GM18517 (cell line): ENCODE measurements around the gene FIBP.
"Not testable (repeated sequence)": the region's sequence is repeated elsewhere in the genome, so short reads cannot be mapped to it uniquely, and the experiment has no call there.

Experiments used
- ATAC-seq: cut with Tn5 transposase; IDR thresholded peaks from one replicate; pipeline ENCODE4 v1.9.1; 2021; ENCODE audit warnings: mild to moderate bottlenecking, moderate library complexity; ENCODE audit not compliant: unreplicated experiment

FIBP gene

GRCh38 chr11:65915101-65915820 lies 27.0 kb upstream of the FIBP start:
- no peak for ATAC-seq

GRCh38 chr11:65912845-65913244 lies 24.6 kb upstream of the FIBP start:
- no peak for ATAC-seq

- no peak for ATAC-seq
Observed at GRCh38 chr11:65911682-65912568, 23.7 kb upstream of the FIBP start.

GRCh38 chr11:65907878-65908277 lies 19.6 kb upstream of the FIBP start:
- no peak for ATAC-seq

DNA sequence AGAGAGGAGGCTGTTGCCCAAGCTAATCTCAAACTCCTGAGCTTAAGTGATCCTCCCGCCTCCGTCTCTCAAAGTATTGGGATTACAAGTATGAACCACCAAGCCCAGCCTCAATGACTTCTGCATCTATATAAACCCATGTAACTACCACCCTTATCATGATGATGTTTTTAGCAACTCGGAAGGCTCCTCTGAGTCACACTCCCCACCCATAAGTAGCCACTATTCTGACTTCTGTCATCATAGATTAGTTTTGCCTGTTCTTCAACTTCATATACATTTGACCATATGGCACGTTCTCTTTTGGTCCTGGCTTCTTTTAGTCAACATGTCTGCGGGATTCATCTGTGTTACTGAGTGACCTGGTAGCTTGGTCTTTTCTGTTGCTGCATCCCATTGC lies 18.3 kb upstream of the FIBP start:
- ATAC-seq = no peak

GRCh38 chr11:65903715-65904114 lies 15.4 kb upstream of the FIBP start:
- ATAC-seq = no peak

DNA sequence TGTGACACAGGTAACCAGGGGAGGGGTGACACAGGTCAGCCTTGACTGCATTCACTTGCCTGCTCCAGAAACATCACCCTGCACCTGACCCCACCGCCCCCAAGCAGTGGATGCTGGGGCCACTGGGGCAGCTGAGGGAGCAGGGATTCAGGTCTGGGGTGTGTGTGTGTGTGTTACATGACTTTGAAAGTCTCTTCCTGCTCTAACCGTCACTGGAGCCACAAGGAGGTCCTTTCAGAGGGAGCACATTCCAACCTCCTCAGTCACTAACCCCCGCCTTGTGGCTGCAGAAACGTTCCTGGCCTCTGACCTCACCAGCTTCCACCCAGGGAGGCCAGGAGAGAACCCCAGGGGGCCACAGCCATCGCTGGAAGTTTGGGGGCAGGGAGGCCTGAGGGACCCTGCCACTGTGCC lies 14.8 kb upstream of the FIBP start:
- ATAC-seq = no peak

GRCh38 chr11:65900899-65901180 lies 12.6 kb upstream of the FIBP start:
- ATAC-seq = no peak

DNA sequence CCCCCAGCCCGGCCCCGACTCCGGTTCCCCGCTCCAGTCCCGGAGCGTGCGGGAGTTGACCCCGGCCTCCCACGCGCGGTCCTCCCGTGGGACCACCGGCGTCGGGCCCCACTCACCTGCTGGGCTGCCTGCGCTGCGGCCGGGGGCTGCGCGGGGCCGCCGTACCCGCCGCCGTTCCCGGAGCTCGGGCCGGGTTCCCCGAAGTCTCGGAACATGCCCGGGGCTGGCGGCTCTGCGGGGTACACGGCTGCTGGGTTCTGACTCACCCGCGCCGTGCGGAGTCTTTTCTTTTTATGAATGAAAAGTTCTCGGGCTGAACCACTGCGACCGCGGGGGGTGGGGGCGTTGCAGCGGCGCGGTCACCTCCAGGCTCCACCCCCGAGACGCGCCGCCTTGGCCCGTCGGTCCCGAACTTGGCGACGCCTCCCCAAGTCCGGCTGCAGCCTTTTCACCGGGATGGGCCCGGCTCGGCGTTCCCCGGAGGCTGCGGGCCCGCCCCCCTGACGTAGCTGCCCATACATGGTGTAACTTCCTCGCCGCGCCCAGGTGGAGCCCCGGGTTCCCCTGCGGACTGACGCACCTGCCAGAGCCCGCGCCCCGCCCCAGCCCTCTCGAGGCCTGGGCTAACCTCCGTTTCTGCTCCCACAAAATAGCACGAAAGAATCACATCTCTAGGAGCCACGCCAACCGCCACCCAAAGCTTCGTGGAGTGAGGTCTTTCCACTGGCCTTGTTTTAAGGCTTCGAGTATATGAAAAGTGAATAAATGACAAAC lies 12.0 kb upstream of the FIBP start, which contains the start of gene FOSL1:
FOSL1 (minus strand) TSS at position 264 of the 774 bp plus-strand sequence; CDS start at position 215, 49 bp downstream.
- ATAC-seq = peak; percentile 70

DNA sequence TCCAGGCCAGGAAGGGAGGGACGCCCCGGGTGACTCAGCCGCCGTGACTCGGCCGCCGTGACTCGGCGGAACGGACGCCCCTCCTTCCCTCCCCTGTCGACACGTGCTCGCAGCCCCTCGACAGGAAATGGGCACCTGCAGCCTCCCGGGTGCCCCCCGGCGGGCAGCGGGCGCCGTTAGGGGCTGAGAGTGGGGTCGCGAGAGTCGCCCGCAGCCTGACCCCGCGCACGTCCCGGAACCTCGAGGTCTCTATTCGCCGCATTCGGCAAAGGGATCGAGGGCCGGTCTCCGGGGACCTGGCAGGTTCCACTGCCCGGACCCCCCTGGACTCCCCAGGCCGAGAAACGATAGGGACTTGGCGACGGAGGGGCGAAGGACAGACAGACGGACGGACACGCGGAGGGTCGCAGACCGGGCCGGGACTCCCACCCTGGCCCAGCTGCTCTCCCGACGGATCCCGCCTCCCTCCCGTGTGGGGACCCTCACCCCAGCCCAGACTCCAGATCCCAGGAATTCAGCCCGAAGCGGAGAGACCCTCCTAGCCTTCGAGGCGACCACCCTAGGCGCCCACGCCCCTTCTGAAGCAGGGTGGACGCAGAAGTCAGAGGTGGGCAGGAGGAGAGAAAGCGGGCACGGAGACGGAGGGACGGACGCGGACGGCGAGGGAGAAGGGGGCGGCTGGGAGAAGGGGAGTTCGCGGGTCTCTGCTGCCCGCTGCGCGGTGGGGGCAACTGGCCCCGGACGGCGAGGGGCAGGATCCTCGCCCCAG lies 11.3 kb upstream of the FIBP start:
- ATAC-seq = no peak

DNA sequence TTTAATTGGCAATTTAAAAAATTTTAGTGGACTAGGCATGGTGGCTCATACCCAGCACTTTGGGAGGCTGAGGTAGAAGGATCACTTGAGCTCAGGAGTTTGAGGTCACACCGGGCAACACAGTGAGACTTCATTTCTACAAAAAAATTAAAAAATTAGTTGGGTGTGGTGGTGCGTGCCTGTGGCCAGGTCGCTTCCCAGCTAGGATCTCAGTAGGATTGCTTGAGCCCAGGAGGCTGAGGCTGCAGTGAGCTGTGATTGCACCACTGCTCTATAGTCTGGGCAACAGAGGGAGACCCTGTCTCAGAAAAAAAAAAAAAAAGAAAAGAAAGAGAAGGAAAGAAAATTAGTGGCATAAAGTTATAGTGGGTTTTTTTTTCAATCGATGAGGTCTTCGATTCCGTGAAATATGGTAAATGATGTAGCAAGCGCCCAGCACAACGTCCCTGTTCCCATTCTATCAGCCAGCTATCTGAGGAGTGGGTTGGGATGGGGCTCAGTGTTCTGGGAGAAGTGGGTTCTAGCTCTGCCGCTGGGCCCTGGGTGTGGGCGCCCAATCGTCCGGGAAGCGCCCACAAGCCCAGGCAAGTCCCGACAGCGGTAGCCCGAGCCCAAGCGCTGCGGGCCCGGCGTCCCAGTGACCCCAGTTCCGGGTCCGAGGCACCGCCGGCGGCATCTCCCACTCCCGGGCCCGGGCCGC lies 10.5 kb upstream of the FIBP start:
- no peak for ATAC-seq

DNA sequence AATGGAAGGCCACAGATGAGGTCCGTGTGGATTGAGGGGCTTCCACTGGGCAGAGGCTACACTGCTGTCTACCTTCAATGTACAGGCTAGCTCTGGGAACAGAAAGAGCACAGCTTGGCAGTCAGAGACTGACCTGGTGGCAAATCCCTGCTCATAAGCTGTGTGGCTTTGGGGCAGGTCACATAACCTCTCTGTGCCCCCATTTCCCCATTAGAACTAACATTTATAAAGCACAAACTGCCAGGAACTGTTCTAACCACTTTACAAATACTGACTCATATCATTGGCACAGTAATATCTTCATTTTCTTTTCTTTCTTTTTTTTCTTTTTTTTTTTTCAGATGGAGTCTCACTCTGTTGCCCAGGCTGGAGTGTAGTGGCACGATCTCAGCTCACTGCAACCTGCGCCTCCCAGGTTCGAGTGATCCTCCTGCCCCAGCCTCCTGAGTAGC lies 8.8 kb upstream of the FIBP start:
- no peak for ATAC-seq

DNA sequence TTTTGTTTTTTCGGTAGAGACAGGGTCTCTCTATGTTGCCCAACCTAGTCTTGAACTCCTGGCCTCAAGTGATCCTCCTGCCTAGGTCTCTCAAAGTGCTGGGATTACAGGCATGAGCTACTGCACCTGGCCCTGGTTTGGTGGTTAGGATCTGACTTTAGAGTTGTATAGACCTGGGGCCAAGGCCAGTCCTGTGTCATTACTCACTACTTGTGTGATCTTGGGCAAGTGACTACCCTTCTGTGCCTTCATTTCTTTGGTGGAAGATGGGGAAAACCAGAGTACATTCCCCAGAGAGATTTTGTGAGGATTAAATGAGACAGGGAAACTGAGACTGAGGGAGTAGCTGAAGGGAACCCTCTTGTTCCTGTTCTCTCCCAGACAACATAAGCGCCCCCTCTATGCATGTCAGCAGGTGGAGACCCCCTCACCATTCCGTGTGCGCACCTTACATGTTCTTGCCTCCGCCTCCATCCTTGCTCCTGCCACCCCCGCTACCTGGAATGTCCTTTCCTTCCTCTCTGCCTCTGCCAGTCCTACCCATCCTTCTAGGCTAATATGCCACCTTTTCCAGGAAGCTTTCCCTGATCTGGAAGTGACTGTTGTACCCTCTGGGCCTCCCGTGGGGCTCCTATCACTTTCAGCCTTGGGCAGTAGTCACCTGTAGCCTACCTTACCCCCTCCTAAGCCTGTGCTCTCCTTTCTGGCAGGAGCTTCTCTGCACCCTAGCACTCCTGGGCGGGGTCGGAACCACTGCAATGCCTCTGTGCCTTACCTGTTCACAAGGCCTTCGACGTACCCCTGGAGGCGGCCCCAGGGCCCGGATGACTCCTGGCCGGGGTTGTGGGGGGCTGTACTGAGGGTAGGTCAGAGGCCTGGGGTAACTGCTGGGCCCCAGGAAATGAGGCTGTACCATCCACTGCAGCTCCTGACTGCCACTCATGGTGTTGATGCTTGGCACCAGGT lies 8.0 kb upstream of the FIBP start:
- ATAC-seq = no peak

- ATAC-seq = no peak
Observed at GRCh38 chr11:65895482-65895981, 7.3 kb upstream of the FIBP start.

DNA sequence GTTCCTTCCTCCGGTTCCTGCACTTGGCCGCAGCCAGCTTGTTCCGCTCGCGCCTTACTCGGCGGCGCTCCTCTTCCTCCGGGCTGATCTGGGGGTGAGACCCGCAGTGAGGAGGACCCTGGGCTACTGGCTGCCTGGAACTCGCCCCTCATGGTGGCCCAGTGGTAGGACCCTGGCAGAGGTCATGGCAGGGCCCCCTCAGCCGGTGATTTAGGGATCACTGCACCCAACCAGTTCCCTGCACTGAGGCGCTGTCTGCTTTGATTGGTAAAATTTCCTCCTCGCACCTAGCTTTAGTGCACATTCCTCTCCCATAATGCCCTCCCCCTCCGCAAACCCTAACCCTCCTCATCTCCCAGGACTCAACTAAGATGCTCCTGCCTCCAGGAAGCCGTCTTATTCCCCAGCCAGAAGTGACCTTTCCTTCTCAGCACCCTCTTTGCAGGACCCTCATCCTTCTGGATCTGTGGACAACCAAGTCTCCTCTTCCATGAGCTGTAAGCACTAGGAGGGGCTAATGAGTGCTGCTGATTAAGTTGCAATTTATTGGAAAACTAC lies 5.8 kb upstream of the FIBP start:
- no peak for ATAC-seq

DNA sequence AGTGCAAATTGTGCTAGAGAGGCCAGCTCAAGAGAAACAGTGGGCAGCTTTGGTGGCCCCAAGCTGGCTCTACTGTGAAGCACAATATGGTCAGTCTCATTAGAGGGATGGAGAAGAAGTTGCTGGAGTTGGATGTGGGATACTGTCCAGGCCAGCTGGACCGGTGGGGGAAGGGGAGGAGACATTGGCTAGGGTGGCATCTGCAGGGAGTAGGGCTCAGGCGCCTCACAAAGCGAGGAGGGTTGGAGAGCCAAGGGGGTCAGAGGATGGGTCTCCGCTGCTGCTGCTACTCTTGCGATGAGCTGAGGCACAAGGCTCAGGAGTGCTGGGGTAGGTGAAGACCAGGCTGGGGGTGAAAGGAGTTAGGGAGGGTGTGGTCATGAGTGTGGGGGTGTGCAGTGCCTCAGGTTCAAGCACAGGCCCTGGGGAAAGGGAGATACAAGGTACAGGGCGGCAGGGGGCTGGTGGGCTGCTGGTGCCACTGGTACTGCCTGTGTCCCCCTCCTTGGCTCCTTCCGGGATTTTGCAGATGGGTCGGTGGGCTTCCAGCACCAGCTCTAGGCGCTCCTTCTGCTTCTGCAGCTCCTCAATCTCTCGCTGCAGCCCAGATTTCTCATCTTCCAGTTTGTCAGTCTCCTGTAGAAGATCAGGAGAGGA lies 4.5 kb upstream of the FIBP start:
- ATAC-seq = no peak

- ATAC-seq = not testable (repeated sequence)
Observed at GRCh38 chr11:65892137-65892540, 3.9 kb upstream of the FIBP start.
